Measurements from ENCODE around the gene SLC36A4.
"Not testable (repeated sequence)": the region's sequence is repeated elsewhere in the genome, so short reads cannot be mapped to it uniquely, and the experiment has no call there.

The SLC36A4 gene

GRCh38 chr11:93196816-93197379 is 893 bp downstream of the SLC36A4 start:
- DNase-seq: no peak

GRCh38 chr11:93194673-93195291 is 3.0 kb downstream of the SLC36A4 start:
- no peak for DNase-seq

GRCh38 chr11:93193731-93194130 is 4.1 kb downstream of the SLC36A4 start:
- DNase-seq: no peak

GRCh38 chr11:93192163-93192562 is 5.6 kb downstream of the SLC36A4 start:
- DNase-seq: no peak

- DNase-seq: no peak
These were observed 8.3 kb downstream of the SLC36A4 start for GRCh38 chr11:93189462-93189861.

GRCh38 chr11:93188726-93189125 is 9.1 kb downstream of the SLC36A4 start:
- no peak for DNase-seq

- no peak for DNase-seq
These were observed 10.5 kb downstream of the SLC36A4 start for GRCh38 chr11:93187290-93187689.

GRCh38 chr11:93177891-93178290 is 19.9 kb downstream of the SLC36A4 start:
- not testable (repeated sequence) for DNase-seq

GRCh38 chr11:93169950-93170561 is 27.7 kb downstream of the SLC36A4 start:
- no peak for DNase-seq

- no peak for DNase-seq
These were observed 28.6 kb downstream of the SLC36A4 start for GRCh38 chr11:93169143-93169542.

- DNase-seq: no peak
These were observed 30.9 kb downstream of the SLC36A4 start for GRCh38 chr11:93166862-93167261.

GRCh38 chr11:93166194-93166593 is 31.6 kb downstream of the SLC36A4 start:
- no peak for DNase-seq

- no peak for DNase-seq
These were observed 37.0 kb downstream of the SLC36A4 start for GRCh38 chr11:93160808-93161207.

- no peak for DNase-seq
These were observed 37.6 kb downstream of the SLC36A4 start for GRCh38 chr11:93160156-93160555.

- no peak for DNase-seq
These were observed 38.1 kb downstream of the SLC36A4 start for GRCh38 chr11:93159721-93160120.

GRCh38 chr11:93155738-93156137 is 42.1 kb downstream of the SLC36A4 start:
- DNase-seq: no peak

- DNase-seq: no peak
These were observed 52.3 kb downstream of the SLC36A4 start for GRCh38 chr11:93145390-93145915.

- DNase-seq: no peak
These were observed 54.0 kb downstream of the SLC36A4 start for GRCh38 chr11:93143800-93144199.

GRCh38 chr11:93143186-93143585 is 54.6 kb downstream of the SLC36A4 start:
- no peak for DNase-seq

- DNase-seq: no peak
These were observed 64.2 kb downstream of the SLC36A4 start for GRCh38 chr11:93133488-93134109.

- no peak for DNase-seq
These were observed 65.0 kb downstream of the SLC36A4 start for GRCh38 chr11:93132836-93133235.

GRCh38 chr11:93131709-93132108 is 66.1 kb downstream of the SLC36A4 start:
- DNase-seq: no peak

- no peak for DNase-seq
These were observed 69.2 kb downstream of the SLC36A4 start for GRCh38 chr11:93128574-93128973.

Measured in right kidney (tissue), 1 donor.